Natural killer cell (primary cell): ENCODE data around the gene PLXNA4. TPM values are rescaled to one million over a fixed set of nuclear protein-coding genes. Genes with fewer than 3 reads are reported as not detected.

ENCODE experiments used
- ATAC-seq, 3 donors: fragments of 150-1000 bp in 2 of 3; fragments of 200-7000 bp in 1 of 3; cut with Tn5 transposase; 1 replicate in 1 of 3; 2 replicates in 2 of 3; pipeline ENCODE4 v1.10.0; 2021; ENCODE audit warnings: mild to moderate bottlenecking in 2 of 3, moderate library complexity in 2 of 3
- DNase-seq, 2 donors: peaks; one replicate each; pipeline versions ENCODE4 v3.0.0 to v3.0.0-alpha.2; 2013 to 2021; ENCODE audit warnings: mixed read lengths in 1 of 2
- H3K27ac ChIP-seq: one replicate; pipeline ENCODE4 v1.5.1; 2013; ENCODE audit warnings: mild to moderate bottlenecking, low read length
- H3K27me3 ChIP-seq: one replicate; pipeline ENCODE4 v1.6.1; 2013; ENCODE audit warnings: low read length; ENCODE audit not compliant: control insufficient read depth, insufficient read depth
- H3K36me3 ChIP-seq: one replicate; pipeline ENCODE4 v1.6.1; 2013; ENCODE audit warnings: low read length; ENCODE audit not compliant: control insufficient read depth, insufficient read depth
- H3K4me1 ChIP-seq: one replicate; pipeline ENCODE4 v1.6.1; 2013; ENCODE audit warnings: low read length; ENCODE audit not compliant: control insufficient read depth, insufficient read depth
- H3K4me3 ChIP-seq: one replicate; pipeline ENCODE4 v1.5.1; 2013; ENCODE audit warnings: low read length
- H3K9me3 ChIP-seq: one replicate; pipeline ENCODE4 v1.6.1; 2013; ENCODE audit warnings: low read length; ENCODE audit not compliant: control insufficient read depth, insufficient read depth
- H3K27ac Mint-ChIP-seq, 2 donors: one replicate each; pipeline ENCODE4 v1.8.0; 2022; ENCODE audit warnings: mild to moderate bottlenecking in 2 of 2, mixed read lengths in 2 of 2, moderate library complexity in 1 of 2
- H3K27me3 Mint-ChIP-seq, 2 donors: one replicate each; pipeline ENCODE4 v1.8.0; 2022; ENCODE audit warnings: low read depth in 2 of 2, mixed read lengths in 2 of 2
- H3K36me3 Mint-ChIP-seq: one replicate; pipeline ENCODE4 v1.8.0; 2022; ENCODE audit warnings: mixed read lengths
- H3K4me1 Mint-ChIP-seq, 2 donors: one replicate each; pipeline ENCODE4 v1.8.0; 2022; ENCODE audit warnings: mixed read lengths in 2 of 2
- H3K4me3 Mint-ChIP-seq: one replicate; pipeline ENCODE4 v1.8.0; 2022; ENCODE audit warnings: mild to moderate bottlenecking, moderate library complexity, mixed read lengths
- H3K9me3 Mint-ChIP-seq, 2 donors: one replicate each; pipeline ENCODE4 v1.8.0; 2022; ENCODE audit warnings: mixed read lengths in 2 of 2
- WGBS: methylation state at CpG from one replicate; pipeline ENCODE4 v1.1.7; 2013; ENCODE audit warnings: missing lambda C conversion rate; ENCODE audit not compliant: insufficient coverage; 5-methylcytosine and 5-hydroxymethylcytosine counted together
- intact Hi-C: fragments of 100-400 bp; cut with micrococcal nuclease; formaldehyde crosslinking; loops from one replicate; pipeline ENCODE4 v1.14.2; 2022
- total RNA-seq, 4 donors: library from RNA; stranded (reverse); fragments of 120-200 nt in 1 of 4; gene quantifications; one replicate each; pipeline versions ENCODE4 v1.2.3 to v1.2.4, GENCODE V29; 2013 to 2022
- TF ChIP-seq, protein P1 (sequence below): fragments of 200-600 bp; IDR thresholded peaks from one replicate; pipeline ENCODE4 v1.8.0; 2022; ENCODE audit warnings: antibody characterized with exemption

The PLXNA4 gene
- total RNA-seq, 3 donors from 2014 or later (not counting 1 experiment from before 2014, with no cell fraction given), result 5.1 to 15.3 (median 10.9) TPM

DNA sequence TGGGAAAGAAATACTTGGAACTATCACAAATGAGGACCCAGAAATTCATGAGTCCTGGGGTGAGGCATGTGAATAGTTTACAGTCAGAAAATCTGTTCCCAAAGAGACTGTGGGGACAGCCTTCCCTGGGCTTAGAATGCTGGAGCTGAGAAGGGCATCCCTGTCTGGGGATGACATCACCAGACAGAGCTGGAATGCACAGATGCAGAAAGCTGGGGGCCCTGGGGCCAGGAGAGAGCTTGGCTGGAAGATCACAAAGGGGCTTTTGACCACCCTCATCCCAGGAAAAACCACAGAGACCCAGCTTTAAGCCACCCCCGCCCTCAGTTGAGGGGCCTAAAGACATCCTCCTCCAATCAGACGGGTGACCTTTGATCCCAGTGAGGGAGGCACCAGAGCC lies 264.5 kb downstream of the PLXNA4 start:
- Mint-ChIP-seq H3K27me3 (peaks cover 21 to 28% of the 10 kb centered on the region in 2 donors), H3K4me1 (peaks cover 7 to 8% of the 10 kb centered on the region in 2 donors), H3K4me3 (no peak overlapping the region), H3K9me3 (peaks cover 0 to under 1% of the 10 kb centered on the region in 2 donors), H3K36me3 (no peaks in the 10 kb centered on the region), H3K27ac (no peak overlapping the region)
- Histone ChIP-seq H3K4me3 (no peak overlapping the region), H3K36me3 (no peaks in the 10 kb centered on the region), H3K27ac (no peak overlapping the region), H3K4me1 (no peaks in the 10 kb centered on the region), H3K9me3 (no peaks in the 10 kb centered on the region), H3K27me3 (no peaks in the 10 kb centered on the region)
- TF ChIP-seq, protein P1, sequence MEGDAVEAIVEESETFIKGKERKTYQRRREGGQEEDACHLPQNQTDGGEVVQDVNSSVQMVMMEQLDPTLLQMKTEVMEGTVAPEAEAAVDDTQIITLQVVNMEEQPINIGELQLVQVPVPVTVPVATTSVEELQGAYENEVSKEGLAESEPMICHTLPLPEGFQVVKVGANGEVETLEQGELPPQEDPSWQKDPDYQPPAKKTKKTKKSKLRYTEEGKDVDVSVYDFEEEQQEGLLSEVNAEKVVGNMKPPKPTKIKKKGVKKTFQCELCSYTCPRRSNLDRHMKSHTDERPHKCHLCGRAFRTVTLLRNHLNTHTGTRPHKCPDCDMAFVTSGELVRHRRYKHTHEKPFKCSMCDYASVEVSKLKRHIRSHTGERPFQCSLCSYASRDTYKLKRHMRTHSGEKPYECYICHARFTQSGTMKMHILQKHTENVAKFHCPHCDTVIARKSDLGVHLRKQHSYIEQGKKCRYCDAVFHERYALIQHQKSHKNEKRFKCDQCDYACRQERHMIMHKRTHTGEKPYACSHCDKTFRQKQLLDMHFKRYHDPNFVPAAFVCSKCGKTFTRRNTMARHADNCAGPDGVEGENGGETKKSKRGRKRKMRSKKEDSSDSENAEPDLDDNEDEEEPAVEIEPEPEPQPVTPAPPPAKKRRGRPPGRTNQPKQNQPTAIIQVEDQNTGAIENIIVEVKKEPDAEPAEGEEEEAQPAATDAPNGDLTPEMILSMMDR, result no peak
- intact Hi-C loops, result no loop called here
- no CpG with 5 or more reads among the region's 2 CpGs for WGBS
- no peak for ATAC-seq
- no peak for DNase-seq

DNA sequence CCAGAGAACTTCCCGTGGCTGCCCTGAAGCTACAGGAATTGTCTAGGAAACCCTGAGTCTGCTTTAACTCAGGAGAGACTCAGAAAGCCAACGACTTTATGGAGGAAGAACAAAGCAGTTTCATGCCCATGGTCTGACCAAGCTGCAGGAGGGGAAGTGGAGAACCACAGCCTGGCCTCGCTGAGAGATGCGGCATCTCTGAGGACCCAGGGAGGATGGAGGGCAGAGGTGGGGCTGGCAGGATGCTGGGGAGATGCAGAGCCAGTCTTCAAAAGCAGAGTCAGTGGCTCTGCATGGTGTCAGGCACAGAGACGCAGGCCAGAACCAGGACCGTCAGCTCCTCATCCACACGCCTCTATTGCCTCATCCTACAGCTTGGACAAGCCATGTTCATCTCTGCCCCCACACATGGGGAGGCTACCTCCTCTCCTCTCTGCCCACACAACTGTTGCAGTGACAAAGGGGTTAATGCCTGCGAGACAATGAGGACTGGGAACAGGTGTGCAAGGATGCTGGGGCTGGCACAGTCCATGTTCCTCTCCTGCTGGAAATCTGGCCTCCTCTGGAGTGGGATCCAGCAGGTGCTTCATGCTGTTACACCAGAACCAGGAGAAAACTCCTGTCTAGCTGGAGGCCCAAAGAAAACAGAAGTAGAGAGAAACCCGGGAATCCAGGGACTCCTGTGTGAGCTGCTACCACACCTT lies 267.0 kb downstream of the PLXNA4 start:
- H3K27me3 Mint-ChIP-seq, result peaks cover 17 to 26% of the 10 kb centered on the region in 2 donors
- H3K4me1 Mint-ChIP-seq, result peaks cover 7 to 8% of the 10 kb centered on the region in 2 donors
- intact Hi-C loops, result no loop called here
- no peaks in the 10 kb centered on the region for H3K9me3 Mint-ChIP-seq
- Histone ChIP-seq H3K9me3 (no peaks in the 10 kb centered on the region), H3K4me3 (no peak overlapping the region), H3K36me3 (no peaks in the 10 kb centered on the region), H3K27ac (no peak overlapping the region), H3K27me3 (no peaks in the 10 kb centered on the region), H3K4me1 (no peaks in the 10 kb centered on the region)
- no peaks in the 10 kb centered on the region for H3K36me3 Mint-ChIP-seq
- ATAC-seq (peak in 1 of 3 donors; percentile 53), DNase-seq (no peak)
- 44% methylated on average over 9 of the region's 9 CpGs for WGBS
- H3K4me3 Mint-ChIP-seq, result no peak overlapping the region
- TF ChIP-seq, protein P1, result no peak
- H3K27ac Mint-ChIP-seq, result no peak overlapping the region

DNA sequence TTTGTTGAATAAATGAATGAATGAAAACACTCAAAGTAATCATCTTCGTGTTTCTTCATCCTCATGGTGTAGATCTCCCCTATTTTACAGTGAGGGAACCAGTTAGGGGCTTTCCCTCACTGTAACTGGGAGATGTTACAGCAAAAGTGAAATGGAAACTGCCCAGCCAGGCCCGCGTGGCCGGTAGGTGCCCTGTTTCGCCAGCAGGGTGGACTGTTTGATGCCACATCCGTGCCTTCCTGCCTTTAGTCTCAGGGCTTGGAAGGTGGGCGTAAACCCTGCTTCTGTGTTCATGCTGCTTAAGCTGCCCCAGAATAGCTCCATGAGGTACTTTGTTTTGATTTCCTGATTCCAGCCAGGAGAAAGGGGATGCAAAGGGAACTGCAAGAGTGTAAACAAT lies 268.8 kb downstream of the PLXNA4 start:
- no peak overlapping the region for H3K4me3 ChIP-seq
- Mint-ChIP-seq H3K36me3 (no peaks in the 10 kb centered on the region), H3K27ac (no peak overlapping the region), H3K27me3 (peaks cover 12 to 14% of the 10 kb centered on the region in 2 donors), H3K9me3 (no peaks in the 10 kb centered on the region), H3K4me1 (peaks cover 7 to 9% of the 10 kb centered on the region in 2 donors), H3K4me3 (no peak overlapping the region)
- TF ChIP-seq, protein P1, result no peak
- no peaks in the 10 kb centered on the region for H3K27me3 ChIP-seq
- no peak for ATAC-seq
- 73% methylated on average over 7 of the region's 7 CpGs for WGBS
- H3K27ac ChIP-seq, result no peak overlapping the region
- DNase-seq, result no peak
- no peaks in the 10 kb centered on the region for H3K4me1 ChIP-seq
- H3K36me3 ChIP-seq, result no peaks in the 10 kb centered on the region
- H3K9me3 ChIP-seq, result no peaks in the 10 kb centered on the region
- intact Hi-C loops, result no loop called here
